HG03095 (cell line): ENCODE data around the gene CACNA1B.
"Not testable (repeated sequence)": the region's sequence is repeated elsewhere in the genome, so short reads cannot be mapped to it uniquely, and the experiment has no call there.

ENCODE experiments used
- ATAC-seq: cut with Tn5 transposase; IDR thresholded peaks from one replicate; pipeline ENCODE4 v1.9.1; 2021; ENCODE audit warnings: moderate library complexity; ENCODE audit not compliant: unreplicated experiment

The CACNA1B gene

DNA sequence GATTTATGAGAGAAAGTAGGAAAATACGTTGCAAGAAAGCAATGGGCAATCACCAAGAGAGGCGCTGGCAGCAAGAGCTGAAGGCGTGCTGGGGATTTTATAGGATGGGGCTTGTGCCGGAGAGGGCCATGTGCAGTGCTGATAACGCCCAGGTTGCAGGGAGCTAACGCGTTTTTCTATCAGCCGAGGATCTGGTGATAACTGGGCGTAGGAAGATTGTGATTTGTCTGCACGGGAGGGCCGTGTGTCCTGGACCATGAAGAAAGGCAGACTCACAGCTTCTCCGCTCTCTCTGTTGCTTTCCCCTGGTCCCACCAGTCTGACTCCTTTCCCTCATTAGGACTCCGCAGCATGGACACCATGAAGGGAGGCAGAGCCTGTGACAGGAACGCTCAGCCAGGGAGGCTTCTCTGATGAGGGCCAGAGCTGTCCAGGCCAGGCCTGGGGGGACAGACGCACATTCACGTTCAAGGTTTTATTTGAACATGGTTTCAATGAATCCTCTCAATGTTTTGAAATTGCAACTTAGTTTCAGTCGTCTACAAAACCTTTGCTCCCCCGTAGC is 11.9 kb upstream of the CACNA1B start:
- no peak for ATAC-seq

- ATAC-seq = no peak
These were observed 11.1 kb upstream of the CACNA1B start for GRCh38 chr9:137866226-137867141.

- ATAC-seq = no peak
These were observed 7.2 kb upstream of the CACNA1B start for GRCh38 chr9:137870432-137870831.

GRCh38 chr9:137872296-137872695 is 5.3 kb upstream of the CACNA1B start:
- ATAC-seq = no peak

DNA sequence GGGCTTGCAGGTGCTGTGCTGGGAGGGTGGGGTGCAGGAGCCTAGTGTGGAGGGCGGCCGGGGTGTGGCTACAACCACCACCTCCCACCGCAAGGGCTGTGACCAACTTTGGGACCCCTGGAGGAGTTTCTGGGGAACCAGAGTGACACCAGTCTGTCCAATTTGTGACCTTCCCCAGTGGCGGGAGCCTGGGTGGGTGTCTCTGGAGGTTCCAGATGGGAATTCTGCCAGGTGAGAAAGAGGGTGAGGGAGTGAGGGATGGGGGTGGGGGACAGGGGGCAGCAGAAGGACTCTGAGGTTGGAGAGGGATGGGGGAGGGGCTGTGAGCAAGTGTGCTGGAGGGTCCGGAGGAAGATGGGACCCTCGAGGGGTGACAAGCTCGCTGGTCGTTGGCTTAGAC is 4.2 kb upstream of the CACNA1B start:
- no peak for ATAC-seq

DNA sequence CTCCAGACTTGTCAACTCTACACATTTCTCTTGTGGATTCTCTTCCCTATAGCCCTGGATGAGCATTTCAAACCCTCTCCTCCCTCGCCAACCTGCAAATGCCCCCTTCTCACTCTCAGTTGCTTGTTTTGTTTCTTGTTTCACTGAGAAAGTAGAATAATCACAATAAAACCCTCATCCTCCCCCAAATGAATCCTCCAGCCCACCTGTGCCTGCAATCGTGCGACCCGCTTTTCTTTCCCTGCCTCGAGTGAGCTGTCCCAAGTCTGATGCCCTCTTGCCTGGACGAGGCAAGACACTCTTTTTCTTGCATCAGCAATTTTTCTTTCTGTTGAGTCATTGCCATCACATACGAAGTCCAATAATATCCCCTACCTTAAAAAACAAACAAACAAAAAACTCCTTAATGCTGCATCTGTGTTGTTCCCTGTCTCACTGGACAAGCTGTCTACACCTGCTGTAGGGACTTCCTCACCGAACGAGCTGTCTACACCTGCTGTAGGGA is 3.7 kb upstream of the CACNA1B start:
- ATAC-seq = no peak

- no peak for ATAC-seq
These were observed 2.2 kb upstream of the CACNA1B start for GRCh38 chr9:137875354-137875753.

DNA sequence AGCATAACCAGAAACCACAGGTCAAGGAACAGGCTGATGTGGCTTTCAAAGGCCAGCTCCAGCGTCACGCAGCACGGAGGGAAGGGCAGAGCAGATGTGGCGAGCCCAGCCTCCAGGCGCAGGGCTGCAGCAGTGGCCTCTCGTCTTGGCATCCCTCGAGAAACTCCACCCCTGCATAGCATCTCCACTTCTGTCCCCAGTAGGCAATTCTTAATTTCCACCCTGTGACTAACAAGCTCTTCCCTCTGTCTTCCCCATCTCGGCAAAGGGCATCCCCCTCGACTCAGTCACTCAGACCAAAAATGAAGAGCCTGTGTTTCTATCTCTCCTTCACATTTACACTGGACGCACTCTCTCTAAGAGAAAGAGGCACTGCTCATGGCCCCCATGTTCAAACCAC is 1.7 kb upstream of the CACNA1B start:
- ATAC-seq = no peak

DNA sequence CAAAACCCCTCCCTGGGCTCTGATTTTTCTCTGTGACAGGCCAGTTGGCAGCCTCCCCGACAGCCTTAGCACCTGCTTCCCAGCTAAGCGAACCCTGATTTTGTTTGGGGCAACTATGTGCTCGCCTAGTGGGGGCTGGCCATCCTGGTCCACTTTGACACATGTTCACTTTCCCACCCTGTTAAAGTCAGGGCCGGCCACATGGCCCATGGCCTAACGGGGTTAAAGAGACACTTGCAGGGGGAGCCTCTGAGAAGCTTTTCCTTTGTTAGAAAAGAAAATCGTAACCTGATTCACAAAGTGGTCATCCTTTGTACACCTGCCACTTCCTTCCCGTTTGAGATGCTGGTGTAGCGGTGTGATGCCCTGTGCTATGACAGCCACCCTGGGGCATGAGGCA is 1.3 kb upstream of the CACNA1B start:
- no peak for ATAC-seq

DNA sequence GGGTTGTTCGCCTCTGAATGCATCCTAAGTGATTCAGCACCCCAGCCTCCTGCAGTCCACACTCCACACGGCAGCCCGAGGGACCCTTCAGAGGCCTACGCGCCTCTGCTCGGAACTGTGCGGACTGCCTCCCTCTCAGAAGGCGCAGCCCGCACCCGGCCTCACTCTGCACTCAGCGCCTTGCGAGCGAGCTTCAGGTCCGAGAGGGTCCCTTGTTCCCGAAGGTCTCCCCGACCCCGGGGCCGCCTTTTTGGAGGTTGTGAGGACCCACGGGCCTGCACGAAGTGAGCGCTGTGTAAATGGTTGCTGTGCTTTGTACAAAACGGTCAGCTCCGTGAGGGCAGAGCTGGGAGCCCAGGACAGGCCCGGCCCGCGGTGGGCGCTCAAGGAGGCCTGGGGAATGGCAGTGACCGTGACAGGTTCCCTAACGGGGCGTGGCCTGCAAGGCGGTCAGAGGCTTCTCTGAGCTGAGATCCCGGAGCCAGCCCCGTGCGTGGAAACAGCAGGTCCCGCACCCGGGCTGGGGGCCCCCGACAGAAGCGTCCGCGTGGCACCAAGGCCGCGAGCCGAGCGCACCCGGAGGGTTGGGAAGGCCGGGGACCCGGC is 698 bp upstream of the CACNA1B start:
- no peak for ATAC-seq

DNA sequence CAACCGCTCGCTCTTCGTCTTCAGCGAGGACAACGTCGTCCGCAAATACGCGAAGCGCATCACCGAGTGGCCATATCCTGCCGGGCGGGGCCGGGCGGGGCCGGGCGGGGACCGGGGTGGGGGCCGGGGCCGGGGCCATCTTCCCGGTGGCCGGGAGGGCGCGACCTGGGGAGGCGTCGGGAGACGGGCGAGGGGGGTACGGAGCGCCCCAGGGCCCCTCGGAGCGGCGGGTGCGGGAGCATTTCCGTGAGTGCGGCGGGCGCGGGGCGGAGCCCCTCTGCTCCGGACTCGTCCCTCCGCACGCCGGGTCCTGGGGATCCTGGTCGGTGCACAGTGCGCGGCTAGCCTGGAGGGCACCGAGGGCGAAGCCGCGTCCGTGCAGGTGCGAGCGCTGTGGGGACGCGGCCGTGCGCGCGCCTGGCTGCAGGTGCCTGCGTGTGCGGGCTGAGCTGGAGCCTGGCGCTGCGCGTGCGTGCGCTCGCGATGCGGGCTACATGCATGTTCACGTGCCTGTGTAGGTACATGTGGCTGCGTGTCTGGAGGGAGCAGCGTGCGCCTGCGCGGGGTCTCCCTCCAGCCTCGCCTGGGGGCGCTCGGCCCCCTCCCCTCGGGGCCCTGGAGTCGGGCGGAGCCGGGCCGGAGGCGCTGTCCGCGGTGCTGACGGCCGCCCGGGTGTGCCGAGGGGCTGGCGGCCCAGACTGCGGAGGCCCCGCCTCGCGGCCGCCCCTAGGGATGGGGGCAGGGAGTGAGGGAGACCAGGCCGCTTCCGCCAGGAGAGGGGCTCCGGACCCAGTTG is 762 bp downstream of the CACNA1B start:
- no peak for ATAC-seq

DNA sequence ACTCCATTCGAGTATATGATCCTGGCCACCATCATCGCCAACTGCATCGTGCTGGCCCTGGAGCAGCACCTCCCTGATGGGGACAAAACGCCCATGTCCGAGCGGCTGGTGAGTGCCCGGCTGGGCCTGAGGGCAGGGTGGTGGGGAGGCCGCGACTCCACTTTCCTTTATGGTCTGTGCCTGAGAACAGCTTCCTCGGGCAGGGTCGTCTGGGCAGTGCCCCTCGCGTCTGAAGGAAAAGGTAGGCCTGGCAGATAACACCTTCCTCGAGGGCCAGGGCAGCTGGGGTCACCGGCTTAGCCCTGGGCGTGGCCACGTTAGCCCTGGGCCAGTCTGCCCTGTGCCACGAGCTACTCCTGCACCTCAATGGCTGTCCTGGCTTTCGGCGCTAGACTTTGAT is 1.5 kb downstream of the CACNA1B start:
- no peak for ATAC-seq

DNA sequence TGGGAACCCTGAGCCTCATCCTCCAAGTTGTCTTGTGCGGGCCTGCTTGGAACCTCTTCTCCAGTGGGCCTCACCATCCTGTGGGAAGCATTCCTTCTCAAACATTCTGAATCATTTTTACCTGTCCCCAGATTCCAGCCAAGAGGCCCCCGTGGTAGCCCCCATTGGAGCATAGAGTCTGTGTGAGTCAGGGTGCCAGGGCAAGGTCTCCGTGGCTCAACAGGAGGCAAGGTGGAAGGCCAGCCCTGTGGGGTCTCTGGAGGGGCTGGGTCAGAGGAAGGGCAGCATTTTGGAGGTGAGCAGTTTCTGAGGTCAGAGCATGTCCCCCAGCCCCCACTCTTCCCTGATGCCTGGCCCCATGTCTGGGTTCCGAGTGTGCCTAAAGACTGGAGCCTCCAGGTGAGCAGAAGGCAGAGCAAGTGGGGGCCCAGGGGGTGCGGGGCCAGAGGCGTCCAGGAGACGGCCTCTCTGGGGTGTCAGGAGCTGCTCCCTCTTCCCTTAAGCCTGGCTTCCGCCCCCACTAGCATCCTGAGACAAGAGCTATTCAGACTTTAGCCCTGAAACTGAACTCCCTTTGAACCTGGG is 2.1 kb downstream of the CACNA1B start:
- no peak for ATAC-seq

GRCh38 chr9:137880160-137880975 is 2.8 kb downstream of the CACNA1B start:
- no peak for ATAC-seq

GRCh38 chr9:137880976-137881530 is 3.5 kb downstream of the CACNA1B start:
- no peak for ATAC-seq

DNA sequence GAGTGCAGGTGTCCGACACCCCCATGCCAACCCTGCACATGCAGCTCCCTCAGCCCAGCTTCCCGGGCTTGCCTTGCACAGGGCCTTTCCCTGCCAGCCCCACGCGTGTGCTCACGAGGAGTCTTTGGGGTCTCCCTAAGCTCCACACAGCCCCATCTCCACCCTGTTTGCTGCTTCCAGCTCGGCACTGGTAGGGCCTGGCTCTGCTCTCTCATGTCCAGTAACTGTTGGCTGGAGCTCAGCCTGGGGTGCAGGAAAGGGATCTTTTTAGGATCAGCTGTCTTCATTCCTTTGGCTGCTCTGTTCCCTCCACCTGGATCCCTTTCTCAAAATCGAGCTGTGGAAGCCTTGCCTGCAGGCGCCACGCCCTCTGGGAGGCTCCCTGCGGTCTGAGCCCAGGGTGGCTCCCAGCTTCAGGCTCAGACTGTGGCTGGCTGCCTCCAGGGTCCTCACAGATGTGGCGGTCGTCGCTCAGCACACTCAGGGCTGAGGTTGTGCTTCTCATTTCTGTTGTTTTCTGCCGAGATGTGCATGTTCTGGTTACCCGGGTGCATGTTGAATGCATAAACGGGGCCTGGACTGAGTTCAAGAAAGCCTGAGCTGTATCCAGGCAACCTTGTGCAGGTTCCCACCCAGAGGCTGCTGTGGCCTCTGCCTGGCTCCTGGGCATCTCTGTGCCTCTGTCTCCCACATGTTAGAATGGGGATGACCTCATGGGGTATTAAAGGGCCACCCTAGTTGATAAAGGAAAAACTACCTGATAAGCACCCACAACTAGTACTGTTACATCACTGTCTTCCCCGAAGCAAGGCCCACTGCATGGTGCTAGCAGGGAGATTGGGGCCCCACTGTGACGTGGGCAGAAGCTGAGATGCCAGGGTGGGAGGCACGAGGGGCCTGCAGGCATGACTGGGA is 4.3 kb downstream of the CACNA1B start:
- ATAC-seq = no peak

DNA sequence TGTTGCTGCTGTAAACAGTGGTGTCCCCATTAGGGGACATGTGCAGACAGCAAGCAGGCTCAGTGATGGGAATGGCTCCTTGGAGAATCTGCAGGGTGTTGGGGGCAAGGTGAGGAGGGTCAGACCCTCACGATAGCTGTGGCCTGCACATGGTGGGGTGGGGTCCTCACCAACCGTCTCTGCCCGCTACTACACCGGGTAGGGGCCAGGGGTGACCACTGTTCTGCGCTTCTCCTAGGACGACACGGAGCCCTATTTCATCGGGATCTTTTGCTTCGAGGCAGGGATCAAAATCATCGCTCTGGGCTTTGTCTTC is 4.9 kb downstream of the CACNA1B start:
- ATAC-seq = no peak

- not testable (repeated sequence) for ATAC-seq
These were observed 6.4 kb downstream of the CACNA1B start for GRCh38 chr9:137883977-137884376.

DNA sequence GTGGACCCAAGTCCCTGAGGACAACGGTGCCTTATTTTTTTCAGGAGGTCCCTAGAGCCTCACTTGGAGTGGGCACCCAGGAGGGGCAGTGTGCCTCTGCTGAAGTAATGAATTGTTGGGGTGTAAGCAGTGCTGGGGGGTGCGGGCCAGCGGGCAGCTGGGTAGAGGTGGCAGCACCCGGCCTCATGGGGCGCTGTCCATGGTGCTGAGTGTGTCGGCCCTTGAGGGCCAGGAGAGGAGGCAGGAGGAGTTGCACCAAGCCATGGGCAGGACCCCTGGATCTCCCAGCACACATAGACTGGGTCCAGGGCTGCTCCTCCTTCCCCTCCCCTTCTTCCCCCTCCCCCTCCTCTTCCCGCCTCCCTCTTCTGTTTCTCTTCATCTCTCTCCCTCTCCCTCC is 7.0 kb downstream of the CACNA1B start:
- not testable (repeated sequence) for ATAC-seq
